C1 segment of cervical spinal cord (tissue), 14 donors: Measurements from ENCODE around the gene SMIM21.

Experiments
- DNase-seq, 14 donors: peaks; one replicate each; lab custom pipeline; 2025; lab: John Stamatoyannopoulos, UW

Gene SMIM21

DNA sequence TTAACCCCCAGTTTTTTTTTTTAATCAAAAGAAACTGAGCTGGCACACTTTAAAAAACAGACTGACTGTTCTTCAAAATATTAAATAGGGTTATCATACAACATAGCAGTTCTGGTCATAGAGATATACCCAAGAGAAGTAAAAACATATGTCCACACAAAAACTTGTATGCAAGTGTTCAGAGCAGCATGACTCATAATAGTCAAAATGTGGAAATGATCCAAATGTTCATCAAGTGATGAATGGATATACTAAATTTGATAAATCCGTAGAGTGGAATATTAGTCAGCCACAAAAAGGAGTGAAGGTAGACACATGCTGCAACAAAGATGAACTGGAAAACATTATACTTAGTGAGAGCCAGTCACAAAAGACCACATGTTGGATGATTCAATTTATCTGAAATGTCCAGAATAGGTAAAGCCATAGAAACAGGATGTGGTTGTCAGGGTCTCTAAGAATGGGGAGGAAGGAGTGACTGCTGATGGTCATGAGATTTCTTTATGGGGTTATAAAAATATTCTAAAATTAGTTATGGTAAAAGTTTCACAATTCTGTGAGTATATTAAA is 5.1 kb downstream of the SMIM21 start:
- DNase-seq: no peak

GRCh38 chr18:75421656-75422055 is 5.8 kb downstream of the SMIM21 start:
- DNase-seq: no peak

- DNase-seq: no peak
Observed at GRCh38 chr18:75418293-75419005, 9.1 kb downstream of the SMIM21 start.

GRCh38 chr18:75410611-75411010 is 16.9 kb downstream of the SMIM21 start:
- no peak for DNase-seq

DNA sequence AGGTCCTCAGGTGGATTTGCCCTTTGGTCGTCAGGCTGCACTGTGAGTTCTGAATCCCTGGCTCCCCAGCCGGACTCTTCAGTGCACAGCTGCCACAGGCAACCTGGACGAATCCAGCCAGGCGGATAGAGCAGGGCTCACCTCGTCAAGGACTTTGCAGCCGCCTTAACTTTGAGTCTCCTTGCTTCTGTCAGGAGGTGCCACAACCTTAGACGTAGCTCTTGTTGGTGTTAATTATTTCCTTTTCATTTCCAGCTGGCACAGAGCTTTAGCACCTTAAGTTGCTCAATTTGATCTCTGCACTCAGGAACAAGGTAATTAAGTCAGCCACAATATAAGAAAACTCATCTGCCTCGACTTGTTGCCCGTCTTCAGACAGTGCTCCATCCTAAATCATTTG is 17.7 kb downstream of the SMIM21 start:
- no peak for DNase-seq

DNA sequence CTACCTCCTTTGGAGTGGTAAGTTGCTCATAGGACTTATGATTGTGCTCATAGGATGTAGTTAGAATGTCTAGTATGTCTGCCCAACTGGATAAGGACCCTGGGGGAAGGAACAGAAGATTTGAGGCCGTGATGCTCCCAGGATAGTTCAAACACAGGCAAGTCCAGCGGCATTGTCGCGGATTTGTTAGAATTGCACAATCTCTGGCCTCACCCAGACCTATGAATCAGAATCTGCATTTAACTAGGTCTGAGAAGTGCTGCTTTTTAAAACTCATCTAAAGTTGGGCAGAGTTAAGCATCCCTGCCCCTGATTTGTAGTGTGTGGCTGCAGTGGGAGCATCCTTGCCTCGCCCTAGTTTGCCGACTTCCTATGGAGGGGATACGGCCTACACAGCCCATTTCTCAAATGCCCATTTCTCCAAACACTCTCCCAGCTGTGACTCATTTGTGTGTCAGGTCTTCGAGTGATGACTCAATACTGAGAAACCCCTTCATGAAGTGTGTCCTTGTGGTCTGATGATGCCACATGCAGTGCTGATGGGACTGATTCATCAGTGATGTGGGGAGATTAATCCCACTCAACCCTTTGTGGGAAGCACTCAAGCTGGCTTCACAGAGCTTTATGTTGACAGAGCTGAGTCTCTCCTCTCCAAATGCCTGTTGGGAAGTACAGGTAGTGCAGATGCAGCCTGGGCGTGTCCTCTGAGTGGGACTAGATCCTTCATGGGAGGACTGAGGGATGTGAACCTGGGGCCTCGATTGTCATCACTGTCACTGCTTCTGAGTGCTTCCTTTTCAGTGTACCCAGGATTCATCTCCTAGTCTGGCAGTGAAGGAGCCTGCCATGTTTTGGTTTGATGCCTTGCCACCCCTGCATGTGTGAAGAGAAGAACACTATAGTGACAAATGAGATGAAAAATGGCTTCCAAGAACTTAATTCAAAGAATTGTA is 18.7 kb downstream of the SMIM21 start:
- peak in 1 of 14 donors; percentile 22 for DNase-seq

DNA sequence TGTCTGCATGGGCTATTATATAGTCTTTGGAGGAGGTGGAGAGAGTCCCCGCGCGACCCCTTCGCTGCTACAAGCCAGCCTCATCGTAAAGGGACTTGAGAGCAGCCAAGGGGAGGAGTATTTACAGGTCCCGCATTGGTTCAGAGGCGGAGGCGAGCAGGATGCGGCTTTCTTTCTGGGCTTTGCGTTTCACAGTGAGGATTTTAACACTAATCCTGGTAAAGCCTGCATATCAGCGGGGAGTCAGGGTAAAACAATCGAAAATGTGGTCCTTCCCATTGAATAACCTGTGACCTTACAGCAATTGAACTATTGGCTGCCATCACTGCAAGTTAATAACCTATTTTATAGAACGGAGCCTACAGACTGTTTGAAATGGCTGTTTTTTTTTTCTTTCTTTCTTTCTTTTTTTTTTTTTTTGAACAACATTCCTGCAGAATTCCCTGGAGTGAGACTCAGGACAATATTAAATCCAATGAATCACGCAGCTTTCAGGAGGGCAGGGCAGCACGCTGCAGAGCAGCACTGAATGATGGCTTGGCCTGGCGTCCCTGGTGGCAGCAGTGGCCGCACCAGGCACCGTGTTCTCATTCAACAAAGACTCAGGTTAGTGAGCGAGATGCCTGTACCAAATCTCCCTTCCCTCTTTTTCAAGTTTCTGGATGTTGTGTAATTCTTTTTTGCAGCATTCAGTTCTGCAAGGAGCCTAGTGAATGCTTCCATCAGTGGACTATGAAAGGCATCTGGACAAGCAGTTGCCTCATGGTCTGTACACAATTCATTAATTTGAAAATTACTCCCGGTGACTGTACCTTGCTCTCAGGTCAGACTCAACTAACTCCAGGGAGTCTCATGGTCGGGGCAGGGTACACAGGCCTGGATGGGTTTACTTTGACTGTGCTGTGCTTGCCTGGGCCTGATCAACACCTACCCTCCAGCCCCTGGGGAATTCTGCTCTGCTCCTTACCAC is 19.8 kb downstream of the SMIM21 start:
- no peak for DNase-seq

DNA sequence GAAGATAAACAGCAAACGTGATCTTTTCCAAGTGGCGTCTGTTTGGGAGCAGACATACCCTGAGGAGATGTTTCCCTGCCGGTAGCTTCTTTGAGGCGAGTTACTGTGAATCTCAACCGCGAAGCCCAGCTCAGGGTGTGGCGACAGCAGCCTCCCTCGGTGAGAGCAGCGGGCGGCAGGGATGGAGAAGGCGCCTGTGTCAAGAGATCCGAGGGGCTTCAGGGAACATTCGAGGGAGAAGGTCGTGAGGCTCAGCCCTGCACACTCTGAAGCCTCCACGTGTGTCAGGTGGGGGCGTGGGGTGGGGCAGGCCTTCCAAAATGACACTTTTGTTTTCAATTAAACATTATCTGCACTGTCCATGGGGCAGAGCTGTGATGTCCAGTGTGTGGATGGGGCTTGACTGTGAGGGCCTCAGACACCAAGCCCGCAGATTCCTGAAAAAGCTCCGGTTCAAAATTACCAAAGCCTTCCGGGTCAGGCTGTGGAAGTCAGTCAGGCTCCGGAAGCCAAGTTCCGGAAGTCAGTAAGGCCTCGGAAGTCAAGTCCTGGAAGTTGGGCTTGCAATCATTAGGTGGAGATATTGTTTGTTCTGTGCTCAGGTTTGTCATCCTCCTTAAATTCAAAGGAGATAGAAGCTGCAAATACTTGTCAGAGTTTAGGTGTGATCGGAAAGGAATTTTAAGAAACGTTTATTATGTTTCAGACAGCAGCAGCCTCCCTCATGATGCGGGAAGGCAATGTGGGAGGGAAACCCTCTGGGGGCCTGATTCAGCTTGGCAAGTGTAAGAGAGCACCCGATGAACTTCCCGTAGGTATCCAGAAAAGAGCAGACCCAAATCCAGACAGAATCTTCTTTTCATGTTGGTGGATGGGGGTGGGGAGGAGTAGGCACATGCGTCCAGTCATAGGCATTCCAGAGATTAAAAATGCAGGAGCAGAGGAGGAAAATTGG is 20.7 kb downstream of the SMIM21 start:
- DNase-seq: no peak

DNA sequence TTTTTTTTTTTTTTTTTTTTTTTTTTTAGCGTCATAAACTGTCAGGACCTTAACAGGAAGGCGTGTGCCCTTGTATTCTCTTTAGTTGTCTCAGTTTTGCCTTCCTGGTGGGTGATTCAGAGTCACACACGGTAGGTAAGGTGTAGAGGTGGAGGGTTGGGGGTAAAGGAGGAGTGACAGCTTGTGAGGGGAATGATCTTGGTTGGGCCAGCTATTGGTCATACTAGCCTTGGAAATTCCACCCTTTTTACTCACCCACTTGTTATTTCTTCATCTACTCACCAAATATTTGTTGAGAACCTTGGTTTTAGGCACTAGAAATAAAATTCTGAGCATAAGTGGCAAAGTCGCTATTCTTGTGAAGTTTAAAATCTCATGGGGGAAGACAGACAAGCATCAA is 22.2 kb downstream of the SMIM21 start:
- no peak for DNase-seq

GRCh38 chr18:75400366-75400765 is 27.1 kb downstream of the SMIM21 start:
- DNase-seq: no peak

GRCh38 chr18:75395137-75395536 is 32.4 kb downstream of the SMIM21 start:
- no peak for DNase-seq

DNA sequence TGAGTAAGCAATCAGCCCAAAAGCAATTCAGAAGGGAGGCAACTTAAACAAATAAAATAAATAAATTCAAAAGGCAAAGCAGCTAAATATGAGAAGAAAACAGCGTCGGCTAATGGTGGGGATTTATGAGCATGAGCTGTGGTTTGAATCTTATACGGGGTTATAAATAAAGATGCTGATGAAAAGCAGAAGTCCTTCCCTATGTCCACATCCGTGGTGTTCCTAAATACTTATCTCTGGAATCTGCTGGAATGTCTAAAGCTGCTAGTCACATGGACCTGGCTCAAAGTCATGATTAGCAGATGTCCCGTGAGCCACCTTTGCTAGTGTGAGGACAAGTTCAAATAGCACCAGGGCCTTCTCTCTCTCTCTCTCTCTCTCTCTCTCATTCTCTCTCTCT is 33.8 kb downstream of the SMIM21 start:
- no peak for DNase-seq

GRCh38 chr18:75392226-75392578 is 35.3 kb downstream of the SMIM21 start:
- no peak for DNase-seq

DNA sequence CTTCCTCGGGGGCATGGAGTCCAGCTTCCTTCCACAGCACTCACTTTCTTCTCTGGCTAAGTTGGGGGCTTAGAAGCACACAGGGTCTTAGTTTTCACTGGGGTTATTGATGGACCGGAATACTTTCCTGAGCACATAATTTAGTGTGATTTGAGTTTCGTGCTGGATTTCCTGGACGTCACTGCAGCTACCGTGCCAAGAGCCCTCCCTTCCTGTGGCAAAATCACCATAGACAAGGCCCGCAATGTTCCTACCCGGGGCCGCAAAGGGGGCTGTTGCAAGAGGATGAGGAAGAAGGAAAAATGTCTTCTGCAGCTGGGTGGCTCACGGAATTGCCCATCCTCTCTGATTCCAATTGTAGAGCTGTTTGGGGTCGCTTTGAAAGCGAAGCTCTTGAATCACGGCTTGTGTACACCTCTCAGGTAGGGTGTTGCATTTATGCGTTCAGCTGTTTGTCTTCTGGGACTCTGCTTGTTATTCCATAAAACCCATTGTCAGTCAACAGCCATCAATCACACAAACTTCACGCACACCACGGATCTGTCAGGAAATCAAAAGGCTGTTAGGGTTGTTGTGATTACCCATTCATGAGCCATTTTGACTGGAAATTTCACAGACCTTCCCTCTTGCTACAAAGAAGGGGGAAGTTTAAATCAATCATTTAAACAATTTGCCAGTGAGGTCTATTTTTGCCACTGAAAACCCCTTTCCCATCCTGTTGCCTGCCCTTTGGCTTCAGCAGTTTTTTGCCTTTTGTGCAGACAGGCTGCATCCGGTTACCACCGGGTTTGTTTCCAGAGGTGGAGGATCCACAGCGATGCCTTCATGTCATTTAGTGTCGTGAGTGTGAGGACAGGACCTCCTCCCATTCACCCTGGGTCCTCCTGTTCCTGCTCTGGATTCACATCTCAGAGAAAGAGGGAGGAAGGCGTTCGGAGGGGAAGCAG is 36.0 kb downstream of the SMIM21 start:
- no peak for DNase-seq

DNA sequence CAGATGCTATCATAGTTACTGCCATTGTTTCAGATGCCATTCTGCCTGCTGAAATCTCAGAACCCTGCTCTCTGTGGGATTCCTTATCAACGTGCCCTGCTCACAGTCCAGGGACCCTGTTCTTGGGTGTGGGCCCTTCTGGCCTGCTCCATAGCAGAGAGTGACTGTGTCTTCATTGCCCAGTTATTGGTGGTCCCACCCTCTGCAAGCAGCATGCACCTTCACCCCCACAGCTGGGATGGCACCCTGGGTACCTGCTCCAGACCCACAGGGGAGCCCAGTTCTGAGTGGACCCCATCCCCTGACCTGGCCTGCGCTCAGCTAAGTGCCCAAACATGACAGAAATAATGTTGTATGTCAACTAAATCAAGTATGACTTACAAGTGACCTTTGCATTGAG is 36.6 kb downstream of the SMIM21 start:
- DNase-seq: no peak

DNA sequence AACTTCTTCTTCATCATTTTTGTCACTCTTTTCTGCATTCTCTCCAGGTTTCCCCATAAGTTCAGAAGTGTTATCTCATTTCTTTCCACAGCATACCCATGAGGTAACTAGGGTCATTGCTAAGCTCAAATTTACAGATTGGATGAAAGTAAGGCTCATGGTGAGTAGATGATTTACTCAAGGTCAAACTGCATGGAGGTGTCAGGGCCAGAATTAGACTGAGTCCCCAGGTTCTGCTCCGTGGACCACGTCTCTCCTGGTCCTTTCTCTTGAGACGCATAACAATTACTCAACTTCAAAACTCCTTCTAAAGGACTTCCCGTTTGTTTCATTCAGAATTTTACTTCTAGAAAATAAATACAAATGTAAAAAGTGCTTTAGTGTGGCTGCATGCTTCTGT is 43.4 kb downstream of the SMIM21 start:
- DNase-seq: no peak

DNA sequence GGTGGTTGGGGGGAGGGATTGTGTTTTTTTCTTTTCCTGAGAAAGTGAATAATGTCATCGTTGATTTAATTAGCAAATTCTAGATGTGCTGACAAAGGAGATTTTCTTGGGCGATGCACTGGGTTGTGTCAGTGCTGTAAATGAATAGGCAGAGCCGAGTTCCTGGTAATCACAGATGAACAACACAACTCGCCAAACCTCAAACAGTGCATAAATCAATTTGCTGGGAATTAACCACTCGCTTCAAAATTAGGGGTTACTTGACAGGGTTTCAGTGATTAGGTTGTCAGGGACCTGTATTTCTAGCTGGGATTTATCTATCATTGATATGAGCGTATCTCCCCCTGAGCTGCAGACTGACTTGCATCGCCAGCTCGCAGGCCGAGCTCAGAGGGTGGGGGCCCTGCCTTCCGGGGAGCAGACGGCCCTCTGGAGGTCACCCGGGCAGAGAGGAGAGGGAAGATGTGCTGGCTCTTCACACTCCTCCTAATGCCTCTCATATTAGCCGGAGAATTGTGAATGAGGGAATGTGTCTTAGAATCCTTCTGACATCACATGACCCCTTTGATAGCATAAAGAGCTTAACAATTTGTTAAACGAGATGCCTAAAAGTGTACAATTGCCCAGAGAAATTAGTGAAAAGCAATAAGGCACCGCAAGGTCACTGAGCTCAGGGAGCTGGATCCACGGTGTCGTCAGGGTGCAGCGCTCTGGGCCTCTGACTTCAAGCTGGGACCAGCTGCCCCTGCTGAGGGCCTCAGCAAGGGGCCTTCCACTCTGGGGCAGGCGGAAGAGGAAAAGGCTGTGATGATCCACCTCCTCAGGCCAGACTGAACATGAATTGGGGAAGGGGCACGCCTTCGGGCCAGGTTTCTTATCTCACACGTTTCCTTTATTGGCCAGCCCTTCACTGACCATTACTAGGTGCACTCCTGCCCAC is 48.9 kb downstream of the SMIM21 start:
- no peak for DNase-seq

- DNase-seq: no peak
Observed at GRCh38 chr18:75377926-75378325, 49.6 kb downstream of the SMIM21 start.
